CD8-positive, alpha-beta memory T cell (primary cell): ENCODE data around the gene WDR17. TPM values are rescaled to one million over a fixed set of nuclear protein-coding genes. Genes with fewer than 3 reads are reported as not detected.

Experiments
- CTCF ChIA-PET: fragments of 350-600 bp; sonication (Branson Sonifier 250); formaldehyde crosslinking; loops from one replicate; lab custom pipeline; 2021; ENCODE audit warnings: antibody characterized with exemption; lab: Charles Lee
- POLR2A ChIA-PET: fragments of 350-600 bp; sonication (Branson Sonifier 250); formaldehyde crosslinking; loops from one replicate; lab custom pipeline; 2021; ENCODE audit warnings: antibody characterized with exemption; lab: Charles Lee
- DNase-seq, 5 donors: peaks; one replicate each; pipeline versions ENCODE4 v3.0.0 to v3.0.0-alpha.2; 2020 to 2022; ENCODE audit warnings: mixed read lengths in 1 of 5
- H3K27ac ChIP-seq: one replicate; pipeline ENCODE4 v1.7.0; 2013; ENCODE audit warnings: low read depth, mild to moderate bottlenecking, low read length, moderate library complexity
- H3K27me3 ChIP-seq: 2 replicates; pipeline ENCODE4 v1.7.0; 2013; ENCODE audit warnings: low read length, mild to moderate bottlenecking; ENCODE audit not compliant: insufficient read depth, poor library complexity, severe bottlenecking
- H3K36me3 ChIP-seq: 2 replicates; pipeline ENCODE4 v1.7.0; 2013; ENCODE audit warnings: mild to moderate bottlenecking, low read length, moderate library complexity; ENCODE audit not compliant: insufficient read depth
- H3K4me1 ChIP-seq: 2 replicates; pipeline ENCODE4 v1.7.0; 2013; ENCODE audit warnings: mild to moderate bottlenecking, low read length, moderate library complexity; ENCODE audit not compliant: insufficient read depth
- H3K4me3 ChIP-seq: 2 replicates; pipeline ENCODE4 v1.7.0; 2013; ENCODE audit warnings: mild to moderate bottlenecking, low read length
- H3K9me3 ChIP-seq: 2 replicates; pipeline ENCODE4 v1.7.0; 2013; ENCODE audit warnings: mild to moderate bottlenecking, low read length
- H3K27ac Mint-ChIP-seq, 8 donors: one replicate each; pipeline ENCODE4 v1.8.0; 2020 to 2021; ENCODE audit warnings: mixed read lengths in 8 of 8, mild to moderate bottlenecking in 6 of 8, inconsistent platforms in 3 of 8, moderate library complexity in 3 of 8
- H3K27me3 Mint-ChIP-seq, 2 donors: one replicate each; pipeline ENCODE4 v1.8.0; 2020 to 2021; ENCODE audit warnings: mixed read lengths in 2 of 2, mild to moderate bottlenecking in 1 of 2, moderate library complexity in 1 of 2
- H3K36me3 Mint-ChIP-seq, 3 donors: one replicate each; pipeline ENCODE4 v1.8.0; 2020 to 2021; ENCODE audit warnings: mixed read lengths in 3 of 3, inconsistent platforms in 1 of 3, mild to moderate bottlenecking in 1 of 3
- H3K4me1 Mint-ChIP-seq, 3 donors: one replicate each; pipeline ENCODE4 v1.8.0; 2020 to 2021; ENCODE audit warnings: mixed read lengths in 3 of 3, inconsistent platforms in 1 of 3, mild to moderate bottlenecking in 1 of 3
- H3K4me3 Mint-ChIP-seq, 7 donors: one replicate each; pipeline ENCODE4 v1.8.0; 2020 to 2021; ENCODE audit warnings: mixed read lengths in 7 of 7, mild to moderate bottlenecking in 6 of 7, moderate library complexity in 4 of 7, inconsistent platforms in 2 of 7
- H3K9me3 Mint-ChIP-seq, 5 donors: one replicate each; pipeline ENCODE4 v1.8.0; 2020 to 2022; ENCODE audit warnings: mixed read lengths in 5 of 5, mild to moderate bottlenecking in 3 of 5, moderate library complexity in 2 of 5, inconsistent platforms in 1 of 5
- polyA plus RNA-seq: library from polyadenylated mRNA; unstranded; fragments of 300-500 nt; fragmentation: Illumina TruSeq; gene quantifications from one replicate; pipeline ENCODE4 v1.2.3, GENCODE V29; 2021
- total RNA-seq, 2 experiments: library from RNA; stranded (reverse); gene quantifications; one replicate each; pipeline ENCODE4 v1.2.3, GENCODE V29; 2021

The WDR17 gene
- total and polyA plus RNA-seq, 3 experiments from 2014 or later = 1.0 to 1.4 TPM; not detected in 1

GRCh38 chr4:176054942-176055341, 10.7 kb upstream of the WDR17 start:
- no peak overlapping the region for H3K27ac Mint-ChIP-seq
- H3K36me3 ChIP-seq = no peaks in the 10 kb centered on the region
- H3K27me3 ChIP-seq = no peaks in the 10 kb centered on the region
- CTCF ChIA-PET = no interaction called here
- H3K4me3 ChIP-seq = no peak overlapping the region
- H3K4me1 ChIP-seq = no peaks in the 10 kb centered on the region
- DNase-seq = no peak
- no peak overlapping the region for H3K4me3 Mint-ChIP-seq
- H3K36me3 Mint-ChIP-seq = no peaks in the 10 kb centered on the region
- no peaks in the 10 kb centered on the region for H3K4me1 Mint-ChIP-seq
- H3K27me3 Mint-ChIP-seq = peaks cover 2 to 6% of the 10 kb centered on the region in 2 donors
- POLR2A ChIA-PET = no interaction called here
- H3K9me3 ChIP-seq = no peaks in the 10 kb centered on the region
- H3K9me3 Mint-ChIP-seq = peaks cover 0 to 9% (median 0%) of the 10 kb centered on the region in 5 donors
- no peak overlapping the region for H3K27ac ChIP-seq

DNA sequence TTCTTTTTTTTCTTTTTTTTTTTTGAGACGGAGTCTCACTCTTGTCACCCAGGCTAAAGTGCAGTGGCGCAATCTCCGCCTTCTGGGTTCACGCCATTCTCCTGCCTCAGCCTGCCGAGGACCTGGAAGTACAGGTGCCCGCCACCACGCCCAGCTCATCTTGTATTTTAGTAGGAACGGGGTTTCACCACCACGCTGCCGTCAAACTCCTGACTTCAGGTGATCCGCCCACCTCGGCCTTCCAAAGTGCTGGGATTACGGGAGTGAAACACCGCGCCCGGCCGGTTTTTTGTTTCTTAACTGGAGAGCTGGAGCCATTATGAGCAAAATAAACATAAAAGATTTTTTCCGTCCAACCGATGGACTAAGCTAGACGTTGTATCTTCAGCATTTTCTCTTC, 1.9 kb upstream of the WDR17 start:
- ChIA-PET POLR2A (no interaction called here), CTCF (no interaction called here)
- Histone ChIP-seq H3K27ac (no peak overlapping the region), H3K4me3 (no peak overlapping the region), H3K4me1 (peaks cover 6% of the 10 kb centered on the region), H3K9me3 (no peaks in the 10 kb centered on the region), H3K36me3 (no peaks in the 10 kb centered on the region), H3K27me3 (no peaks in the 10 kb centered on the region)
- Mint-ChIP-seq H3K4me1 (peaks cover 11 to 13% (median 13%) of the 10 kb centered on the region in 3 donors), H3K27ac (no peak overlapping the region), H3K4me3 (no peak overlapping the region), H3K36me3 (no peaks in the 10 kb centered on the region), H3K9me3 (peaks cover 0 to 7% (median 0%) of the 10 kb centered on the region in 5 donors), H3K27me3 (peaks cover 12 to 32% of the 10 kb centered on the region in 2 donors)
- peak in 1 of 5 donors; percentile 41 for DNase-seq

- peaks cover 0 to 7% (median 0%) of the 10 kb centered on the region in 5 donors for H3K9me3 Mint-ChIP-seq
- Histone ChIP-seq H3K9me3 (no peaks in the 10 kb centered on the region), H3K4me1 (peaks cover 6% of the 10 kb centered on the region), H3K27me3 (no peaks in the 10 kb centered on the region), H3K4me3 (no peak overlapping the region), H3K27ac (no peak overlapping the region), H3K36me3 (no peaks in the 10 kb centered on the region)
- peak overlapping the region in 1 of 7 donors; percentile 17 for H3K4me3 Mint-ChIP-seq
- ChIA-PET POLR2A (no interaction called here), CTCF (no interaction called here)
- H3K4me1 Mint-ChIP-seq = peaks cover 11 to 13% (median 13%) of the 10 kb centered on the region in 3 donors
- H3K27me3 Mint-ChIP-seq = peaks cover 12 to 32% of the 10 kb centered on the region in 2 donors
- no peak overlapping the region for H3K27ac Mint-ChIP-seq
- DNase-seq = no peak
- no peaks in the 10 kb centered on the region for H3K36me3 Mint-ChIP-seq
Observed at GRCh38 chr4:176064539-176064938, 1.1 kb upstream of the WDR17 start.

GRCh38 chr4:176066757-176067156, 1.1 kb downstream of the WDR17 start:
- Histone ChIP-seq H3K27ac (no peak overlapping the region), H3K9me3 (no peaks in the 10 kb centered on the region), H3K27me3 (no peaks in the 10 kb centered on the region), H3K4me1 (peaks cover 6% of the 10 kb centered on the region), H3K4me3 (no peak overlapping the region), H3K36me3 (no peaks in the 10 kb centered on the region)
- H3K27ac Mint-ChIP-seq = no peak overlapping the region
- H3K27me3 Mint-ChIP-seq = peaks cover 11 to 32% of the 10 kb centered on the region in 2 donors
- H3K9me3 Mint-ChIP-seq = peaks cover 0 to 7% (median 0%) of the 10 kb centered on the region in 5 donors
- no peaks in the 10 kb centered on the region for H3K36me3 Mint-ChIP-seq
- ChIA-PET CTCF (no interaction called here), POLR2A (no interaction called here)
- no peak overlapping the region for H3K4me3 Mint-ChIP-seq
- no peak for DNase-seq
- H3K4me1 Mint-ChIP-seq = peaks cover 11 to 13% (median 13%) of the 10 kb centered on the region in 3 donors

- Histone ChIP-seq H3K4me1 (no peaks in the 10 kb centered on the region), H3K36me3 (no peaks in the 10 kb centered on the region), H3K4me3 (no peak overlapping the region), H3K27me3 (no peaks in the 10 kb centered on the region), H3K9me3 (no peaks in the 10 kb centered on the region), H3K27ac (no peak overlapping the region)
- Mint-ChIP-seq H3K27ac (no peak overlapping the region), H3K9me3 (peaks cover 0 to 2% (median 0%) of the 10 kb centered on the region in 5 donors), H3K4me1 (no peaks in the 10 kb centered on the region), H3K27me3 (peaks cover 0 to 7% of the 10 kb centered on the region in 2 donors), H3K4me3 (no peak overlapping the region), H3K36me3 (no peaks in the 10 kb centered on the region)
- DNase-seq = no peak
- POLR2A ChIA-PET = no interaction called here
- CTCF ChIA-PET = no interaction called here
Observed at GRCh38 chr4:176077561-176077960, 11.9 kb downstream of the WDR17 start.

DNA sequence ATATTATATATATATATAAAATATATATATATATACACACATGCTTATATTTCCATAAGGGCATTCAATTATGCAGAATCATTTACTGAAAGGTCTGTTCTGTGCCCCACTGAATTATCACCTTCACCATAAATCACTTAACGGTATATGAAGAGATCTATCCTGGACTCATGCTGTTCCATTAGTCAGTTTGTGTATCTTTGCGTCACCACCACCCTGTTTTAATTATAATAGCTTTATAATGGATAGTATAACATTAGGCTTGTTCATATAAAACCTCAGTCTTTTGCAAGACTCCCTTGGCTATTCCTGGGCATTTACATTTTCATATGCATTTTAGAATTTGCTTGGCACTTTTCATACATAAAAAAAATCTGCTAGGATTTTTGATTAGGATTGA, 19.1 kb downstream of the WDR17 start:
- Histone ChIP-seq H3K27me3 (no peaks in the 10 kb centered on the region), H3K4me3 (no peak overlapping the region), H3K27ac (no peak overlapping the region), H3K9me3 (no peaks in the 10 kb centered on the region), H3K36me3 (no peaks in the 10 kb centered on the region), H3K4me1 (no peaks in the 10 kb centered on the region)
- Mint-ChIP-seq H3K4me1 (no peaks in the 10 kb centered on the region), H3K36me3 (no peaks in the 10 kb centered on the region), H3K4me3 (no peak overlapping the region), H3K27ac (no peak overlapping the region), H3K9me3 (no peaks in the 10 kb centered on the region), H3K27me3 (peaks cover 0 to 9% of the 10 kb centered on the region in 2 donors)
- ChIA-PET POLR2A (no interaction called here), CTCF (no interaction called here)
- no peak for DNase-seq

DNA sequence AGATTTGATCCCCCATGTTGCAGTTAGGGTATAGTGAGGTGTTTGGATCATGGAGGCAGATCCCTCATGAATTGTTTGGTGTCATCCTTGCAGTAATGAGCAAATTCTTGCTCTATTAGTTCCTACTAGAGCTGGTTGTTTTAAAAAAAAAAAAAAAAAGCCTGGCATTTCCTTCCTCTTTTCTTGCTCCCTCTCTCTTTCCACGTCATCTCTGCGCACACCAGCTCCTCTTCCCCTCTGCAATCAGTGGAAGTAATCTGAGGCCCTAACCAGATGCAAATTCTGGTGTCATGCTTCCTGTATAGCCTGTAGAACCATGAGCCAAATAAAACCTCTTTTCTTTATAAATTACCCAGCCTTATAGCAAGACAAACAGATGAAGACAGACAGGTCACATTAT, 24.5 kb downstream of the WDR17 start:
- H3K36me3 Mint-ChIP-seq = no peaks in the 10 kb centered on the region
- Histone ChIP-seq H3K27ac (no peak overlapping the region), H3K4me1 (no peaks in the 10 kb centered on the region), H3K36me3 (no peaks in the 10 kb centered on the region), H3K9me3 (no peaks in the 10 kb centered on the region), H3K27me3 (no peaks in the 10 kb centered on the region), H3K4me3 (no peak overlapping the region)
- DNase-seq = no peak
- ChIA-PET POLR2A (no interaction called here), CTCF (no interaction called here)
- H3K4me1 Mint-ChIP-seq = no peaks in the 10 kb centered on the region
- peaks cover 0 to 11% (median 4%) of the 10 kb centered on the region in 5 donors for H3K9me3 Mint-ChIP-seq
- H3K27me3 Mint-ChIP-seq = peaks cover 0 to 14% of the 10 kb centered on the region in 2 donors
- H3K27ac Mint-ChIP-seq = no peak overlapping the region
- no peak overlapping the region for H3K4me3 Mint-ChIP-seq

DNA sequence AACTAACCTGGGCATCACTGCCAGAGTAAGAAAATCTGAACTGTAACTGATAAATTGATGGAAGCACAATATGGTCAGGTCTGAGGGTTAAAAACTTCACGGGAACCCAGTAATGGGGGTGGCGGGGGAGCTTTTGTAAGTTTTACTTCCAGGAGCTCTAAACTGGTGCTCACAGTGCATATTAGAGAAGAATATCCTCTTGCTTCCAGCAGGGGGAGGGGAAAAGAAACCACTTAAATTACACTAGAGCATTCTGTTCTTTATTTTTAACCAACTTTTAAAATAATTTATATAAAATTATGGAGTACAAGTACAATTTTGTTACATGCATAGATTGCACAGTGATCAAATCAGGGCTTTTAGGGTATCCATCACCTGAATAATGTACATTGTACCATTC, 33.7 kb downstream of the WDR17 start:
- no peak overlapping the region for H3K27ac ChIP-seq

More for the DNA sequence above, 33.7 kb downstream of the WDR17 start:
- Mint-ChIP-seq H3K4me1 (no peaks in the 10 kb centered on the region), H3K36me3 (no peaks in the 10 kb centered on the region), H3K9me3 (peaks cover 3 to 13% (median 7%) of the 10 kb centered on the region in 5 donors), H3K27ac (no peak overlapping the region), H3K4me3 (no peak overlapping the region), H3K27me3 (peaks cover 7 to 16% of the 10 kb centered on the region in 2 donors)
- Histone ChIP-seq H3K4me1 (no peaks in the 10 kb centered on the region), H3K4me3 (no peak overlapping the region), H3K27me3 (no peaks in the 10 kb centered on the region), H3K36me3 (no peaks in the 10 kb centered on the region), H3K9me3 (no peaks in the 10 kb centered on the region)
- CTCF ChIA-PET = no interaction called here
- no peak for DNase-seq
- POLR2A ChIA-PET = no interaction called here
